ENCODE results near the gene C6orf52.

The C6orf52 gene

GRCh38 chr6:10733863-10734262 lies 39.4 kb upstream of the C6orf52 start:
- no peak overlapping the region for H3K27ac ChIP-seq

GRCh38 chr6:10733151-10733715 lies 38.8 kb upstream of the C6orf52 start:
- TF ChIP-seq CTCF (IDR thresholded peaks at IDR 0.05; ENCODE audit: low read depth, low read length) = no peak
- Histone ChIP-seq H3K36me3 (peaks cover 50% of the 10 kb centered on the region), H3K27ac (no peak overlapping the region)

More at GRCh38 chr6:10733863-10734262, 39.4 kb upstream of the C6orf52 start:
- no peaks in the 10 kb centered on the region for H3K27me3 ChIP-seq (ENCODE audit: insufficient read depth, low read depth, severe bottlenecking)
- H3K4me3 ChIP-seq (ENCODE audit: low read depth, low read length) = no peak overlapping the region
- TF ChIP-seq CTCF (IDR thresholded peaks at IDR 0.05; ENCODE audit: low read depth, low read length) = no peak
- no peaks in the 10 kb centered on the region for H3K9me3 ChIP-seq (ENCODE audit: severe bottlenecking)
- peaks cover 44% of the 10 kb centered on the region for H3K36me3 ChIP-seq
- DNase-seq = no peak

GRCh38 chr6:10730254-10730653 lies 35.8 kb upstream of the C6orf52 start:
- Histone ChIP-seq H3K27ac (no peak overlapping the region), H3K9me3 (ENCODE audit: severe bottlenecking) (no peaks in the 10 kb centered on the region), H3K36me3 (peaks cover 72% of the 10 kb centered on the region), H3K4me3 (ENCODE audit: low read depth, low read length) (no peak overlapping the region), H3K27me3 (ENCODE audit: insufficient read depth, low read depth, severe bottlenecking) (no peaks in the 10 kb centered on the region)
- TF ChIP-seq CTCF (IDR thresholded peaks at IDR 0.05; ENCODE audit: low read depth, low read length) = no peak
- DNase-seq = no peak

More at GRCh38 chr6:10733151-10733715, 38.8 kb upstream of the C6orf52 start:
- no peaks in the 10 kb centered on the region for H3K9me3 ChIP-seq (ENCODE audit: severe bottlenecking)
- peak; percentile 4 for DNase-seq
- H3K4me3 ChIP-seq (ENCODE audit: low read depth, low read length) = no peak overlapping the region
- no peaks in the 10 kb centered on the region for H3K27me3 ChIP-seq (ENCODE audit: insufficient read depth, low read depth, severe bottlenecking)

DNA sequence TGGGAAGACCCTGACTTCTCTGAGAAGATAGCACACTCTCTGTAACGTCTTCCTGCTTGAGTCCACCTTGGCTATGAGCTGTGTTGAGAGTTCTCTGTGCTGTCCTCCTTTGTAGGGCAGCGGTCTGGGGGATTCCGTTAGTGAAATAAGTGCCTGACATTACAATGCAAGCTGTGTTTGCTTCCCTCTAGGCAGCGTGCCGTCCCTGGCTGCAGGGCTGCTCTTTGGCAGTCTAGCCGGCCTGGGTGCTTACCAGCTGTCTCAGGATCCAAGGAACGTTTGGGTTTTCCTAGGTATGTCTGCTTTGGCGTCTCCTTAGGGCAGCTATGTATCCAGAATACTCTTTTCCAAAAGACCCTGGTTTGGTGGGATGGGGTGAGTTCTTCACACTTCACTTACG lies 31.3 kb upstream of the C6orf52 start:
- H3K27ac ChIP-seq = no peak overlapping the region
- no peak for TF ChIP-seq CTCF (IDR thresholded peaks at IDR 0.05; ENCODE audit: low read depth, low read length)

DNA sequence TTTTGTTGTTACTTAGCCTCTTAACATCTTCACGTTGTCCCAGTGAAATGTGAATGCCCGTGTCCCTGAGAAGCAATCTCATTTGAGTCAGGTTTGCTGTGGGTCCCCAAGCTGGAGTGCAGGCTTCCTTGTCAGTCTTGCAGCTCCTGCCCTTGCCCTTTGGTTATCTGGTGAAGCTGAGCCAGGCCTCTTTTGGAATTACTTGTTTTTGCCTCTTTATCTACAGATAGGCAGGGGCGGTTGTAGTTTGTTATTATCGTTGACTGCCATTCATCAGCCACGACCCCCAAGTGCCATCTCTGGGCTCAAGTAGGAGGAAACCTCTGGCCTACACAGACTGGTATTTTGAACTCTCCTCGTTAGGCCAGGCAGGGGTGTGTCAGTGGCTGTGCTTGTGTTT lies 30.6 kb upstream of the C6orf52 start:
- DNase-seq = no peak
- no peak overlapping the region for H3K27ac ChIP-seq
- no peak overlapping the region for H3K4me3 ChIP-seq (ENCODE audit: low read depth, low read length)
- H3K27me3 ChIP-seq (ENCODE audit: insufficient read depth, low read depth, severe bottlenecking) = no peaks in the 10 kb centered on the region
- peaks cover 3% of the 10 kb centered on the region for H3K9me3 ChIP-seq (ENCODE audit: severe bottlenecking)
- H3K36me3 ChIP-seq = peaks cover 44% of the 10 kb centered on the region
- no peak for TF ChIP-seq CTCF (IDR thresholded peaks at IDR 0.05; ENCODE audit: low read depth, low read length)

More for the DNA sequence above, 31.3 kb upstream of the C6orf52 start:
- Histone ChIP-seq H3K27me3 (ENCODE audit: insufficient read depth, low read depth, severe bottlenecking) (no peaks in the 10 kb centered on the region), H3K36me3 (peaks cover 51% of the 10 kb centered on the region), H3K4me3 (ENCODE audit: low read depth, low read length) (no peak overlapping the region), H3K9me3 (ENCODE audit: severe bottlenecking) (no peaks in the 10 kb centered on the region)
- DNase-seq = no peak

DNA sequence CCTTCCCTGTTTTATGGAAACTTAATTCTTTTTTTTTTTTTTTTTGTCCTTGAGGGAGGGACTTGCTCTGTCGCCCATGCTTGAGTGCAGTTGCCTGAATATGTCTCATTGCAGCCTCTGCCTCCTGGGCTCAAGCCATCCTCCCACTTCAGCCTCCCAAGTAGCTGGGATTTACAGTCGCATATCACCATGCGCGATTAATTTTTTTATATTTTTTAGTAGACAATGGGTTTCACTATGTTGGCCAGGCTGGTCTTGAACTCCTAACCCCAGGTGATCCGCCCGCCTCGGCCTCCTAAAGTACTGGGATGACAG lies 29.1 kb upstream of the C6orf52 start:
- H3K36me3 ChIP-seq = peaks cover 29% of the 10 kb centered on the region
- no peak for DNase-seq
- peaks cover 15% of the 10 kb centered on the region for H3K9me3 ChIP-seq (ENCODE audit: severe bottlenecking)
- no peak for TF ChIP-seq CTCF (IDR thresholded peaks at IDR 0.05; ENCODE audit: low read depth, low read length)
- H3K4me3 ChIP-seq (ENCODE audit: low read depth, low read length) = peak overlapping the region; percentile 68
- no peaks in the 10 kb centered on the region for H3K27me3 ChIP-seq (ENCODE audit: insufficient read depth, low read depth, severe bottlenecking)
- H3K27ac ChIP-seq = peak overlapping the region; percentile 88

Measured in WERI-Rb-1 (cell line).